Stimulated activated naive CD8-positive, alpha-beta T cell treated with anti-CD3 and anti-CD28 coated beads, Interleukin-15, Interleukin-2, amounts not matched to agents 100 ng/mL and 50 ng/mL, for 24 hours (primary cell): ENCODE data around the gene QRFP.
"Not testable (repeated sequence)": the region's sequence is repeated elsewhere in the genome, so short reads cannot be mapped to it uniquely, and the experiment has no call there.

ENCODE experiments used
- H3K27ac Mint-ChIP-seq: one replicate; pipeline ENCODE4 v1.8.0; 2021; ENCODE audit warnings: mild to moderate bottlenecking, mixed read lengths
- H3K27me3 Mint-ChIP-seq: one replicate; pipeline ENCODE4 v1.8.0; 2021; ENCODE audit warnings: mixed read lengths
- H3K36me3 Mint-ChIP-seq: one replicate; pipeline ENCODE4 v1.8.0; 2021; ENCODE audit warnings: low read depth, mixed read lengths
- H3K4me1 Mint-ChIP-seq: one replicate; pipeline ENCODE4 v1.8.0; 2021; ENCODE audit warnings: low read depth, mixed read lengths
- H3K4me3 Mint-ChIP-seq: one replicate; pipeline ENCODE4 v1.8.0; 2021; ENCODE audit warnings: mild to moderate bottlenecking, mixed read lengths
- H3K9me3 Mint-ChIP-seq: one replicate; pipeline ENCODE4 v1.8.0; 2021; ENCODE audit warnings: mixed read lengths

QRFP gene

DNA sequence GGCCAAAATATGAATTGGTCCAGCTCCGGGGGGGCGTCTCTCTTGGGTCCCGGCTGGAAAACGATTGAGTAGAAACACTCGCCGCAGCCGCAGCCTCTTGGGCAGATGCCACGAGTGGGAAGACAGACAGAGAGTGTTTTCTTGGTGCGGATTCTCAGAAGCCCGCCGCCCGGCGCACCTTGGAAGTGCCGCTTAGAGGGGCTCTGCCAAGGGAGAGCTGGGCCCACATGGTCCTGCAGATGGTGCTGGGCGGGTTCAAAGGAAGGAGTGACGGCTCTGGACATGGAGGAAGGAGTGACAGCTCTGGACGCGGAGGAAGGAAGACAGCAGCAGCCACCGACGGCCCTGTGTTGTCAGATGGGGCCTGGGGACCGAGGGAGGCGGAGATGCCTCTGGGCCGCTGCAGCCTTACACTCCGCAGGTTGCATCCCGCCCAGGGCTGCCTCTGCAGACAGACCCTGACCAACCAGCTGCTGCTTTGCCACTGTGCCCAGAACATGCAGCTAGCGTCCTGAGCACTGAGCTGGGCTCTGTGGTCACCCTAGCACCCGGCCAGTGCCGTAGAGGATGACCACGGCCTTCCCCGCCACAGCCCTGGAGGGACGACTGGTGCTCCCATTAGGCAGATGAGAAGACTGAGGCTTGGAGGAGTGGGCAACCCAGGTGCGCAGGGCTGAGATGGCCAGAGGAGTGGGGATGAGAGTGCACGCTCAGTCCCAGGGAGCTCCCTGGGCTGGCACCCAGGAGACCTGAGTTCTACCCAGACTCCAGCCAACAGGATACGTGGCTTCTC lies 20.8 kb upstream of the QRFP start:
- H3K4me1 Mint-ChIP-seq: no peaks in the 10 kb centered on the region
- peaks cover under 1% of the 10 kb centered on the region for H3K27me3 Mint-ChIP-seq
- H3K27ac Mint-ChIP-seq: no peak overlapping the region
- H3K36me3 Mint-ChIP-seq: no peaks in the 10 kb centered on the region
- H3K9me3 Mint-ChIP-seq: no peaks in the 10 kb centered on the region
- H3K4me3 Mint-ChIP-seq: no peak overlapping the region

DNA sequence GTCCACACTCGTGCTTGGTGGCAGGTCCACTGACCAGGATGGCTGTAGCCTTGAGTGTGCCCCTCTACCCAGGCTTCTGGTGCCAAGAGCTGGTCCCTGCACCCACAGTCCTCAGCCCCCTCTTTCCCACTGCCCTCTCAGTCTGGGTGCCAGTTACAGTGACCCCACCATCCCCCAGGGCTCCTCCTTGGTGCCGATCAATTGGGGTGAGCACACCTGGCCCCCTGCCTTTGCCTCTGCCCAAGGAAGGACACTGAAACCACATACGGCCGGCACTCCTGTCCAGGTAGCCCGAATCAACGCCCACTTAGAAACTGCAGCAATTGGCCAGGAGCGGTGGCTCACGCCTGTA lies 18.5 kb upstream of the QRFP start:
- Mint-ChIP-seq H3K36me3 (no peaks in the 10 kb centered on the region), H3K9me3 (no peaks in the 10 kb centered on the region), H3K4me1 (no peaks in the 10 kb centered on the region), H3K27me3 (no peaks in the 10 kb centered on the region), H3K4me3 (no peak overlapping the region), H3K27ac (no peak overlapping the region)

DNA sequence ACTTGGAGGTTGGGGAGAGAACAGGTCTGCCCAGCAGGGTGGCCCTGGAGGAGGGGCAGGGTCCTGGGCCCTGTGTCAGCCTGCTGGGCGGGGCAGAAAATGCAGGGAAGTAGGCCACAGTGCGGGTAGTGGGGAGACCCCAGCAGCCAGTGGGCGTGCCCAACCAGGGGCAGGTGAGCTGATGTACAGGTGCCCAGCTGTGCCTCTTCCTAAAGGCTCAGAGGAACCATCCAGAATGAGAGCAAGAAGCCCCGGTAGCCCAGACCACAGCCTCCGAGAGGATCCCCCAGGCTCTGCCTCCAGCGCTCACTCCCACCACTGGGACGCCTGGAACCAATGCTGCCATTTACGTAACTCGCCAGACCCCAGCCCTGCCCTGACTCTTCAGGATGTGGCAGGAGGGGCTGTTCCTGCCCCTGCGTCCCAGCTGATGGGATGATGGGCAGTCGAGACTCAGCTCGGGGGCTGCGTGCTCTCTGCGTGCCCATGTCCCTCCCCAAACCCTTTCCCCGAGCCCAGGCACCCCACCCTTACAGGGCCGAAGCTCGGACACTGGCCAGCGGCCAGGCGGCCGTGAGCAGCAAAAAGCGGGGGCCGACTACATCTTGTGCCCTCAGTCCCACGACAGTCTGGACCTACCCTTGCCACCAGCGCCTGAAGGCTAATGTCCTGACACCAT lies 17.9 kb upstream of the QRFP start:
- Mint-ChIP-seq H3K9me3 (no peaks in the 10 kb centered on the region), H3K36me3 (no peaks in the 10 kb centered on the region), H3K4me3 (no peak overlapping the region), H3K27me3 (no peaks in the 10 kb centered on the region), H3K4me1 (no peaks in the 10 kb centered on the region), H3K27ac (no peak overlapping the region)

DNA sequence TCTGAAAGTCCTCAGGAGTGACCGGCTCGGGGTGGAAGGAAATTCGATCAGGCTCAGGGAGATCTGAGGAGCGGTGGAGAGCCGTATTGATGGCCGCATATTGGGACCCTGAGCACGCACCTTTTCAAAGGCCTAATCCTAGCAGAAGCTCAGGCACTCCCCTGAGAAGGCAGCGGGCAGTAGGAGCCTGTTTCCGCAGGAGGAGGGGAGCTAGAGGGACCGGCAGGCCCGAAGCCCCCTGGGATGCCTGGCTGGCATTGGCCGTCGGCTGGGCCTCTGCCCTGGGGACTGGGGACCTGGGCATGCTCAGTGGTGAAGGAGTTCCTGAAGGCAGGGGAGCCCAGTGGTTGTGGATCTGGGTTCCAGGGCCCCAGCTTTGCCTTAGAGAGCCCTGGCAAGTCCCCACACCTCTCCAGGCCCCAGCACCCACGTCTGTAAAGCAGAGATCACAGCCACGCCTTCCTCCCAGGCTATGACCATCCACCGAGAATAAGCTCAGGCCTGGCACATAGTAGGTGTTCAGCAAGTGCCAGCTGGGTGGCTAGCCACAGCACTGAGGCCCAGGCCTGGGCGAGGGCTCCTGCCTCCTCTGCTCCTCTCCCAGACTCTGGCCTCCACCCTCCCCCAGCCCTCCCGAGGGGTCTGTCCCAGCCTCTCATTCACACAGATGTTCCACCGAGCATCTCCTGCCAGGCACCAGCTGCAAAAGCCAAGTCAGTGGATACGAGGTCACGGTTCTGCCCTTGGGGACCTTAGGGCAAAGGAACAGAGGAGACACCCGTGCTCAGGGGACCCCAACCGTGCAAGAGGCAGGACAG lies 17.2 kb upstream of the QRFP start:
- H3K36me3 Mint-ChIP-seq: no peaks in the 10 kb centered on the region
- H3K27me3 Mint-ChIP-seq: no peaks in the 10 kb centered on the region
- H3K4me3 Mint-ChIP-seq: no peak overlapping the region
- no peaks in the 10 kb centered on the region for H3K4me1 Mint-ChIP-seq
- no peaks in the 10 kb centered on the region for H3K9me3 Mint-ChIP-seq
- no peak overlapping the region for H3K27ac Mint-ChIP-seq

DNA sequence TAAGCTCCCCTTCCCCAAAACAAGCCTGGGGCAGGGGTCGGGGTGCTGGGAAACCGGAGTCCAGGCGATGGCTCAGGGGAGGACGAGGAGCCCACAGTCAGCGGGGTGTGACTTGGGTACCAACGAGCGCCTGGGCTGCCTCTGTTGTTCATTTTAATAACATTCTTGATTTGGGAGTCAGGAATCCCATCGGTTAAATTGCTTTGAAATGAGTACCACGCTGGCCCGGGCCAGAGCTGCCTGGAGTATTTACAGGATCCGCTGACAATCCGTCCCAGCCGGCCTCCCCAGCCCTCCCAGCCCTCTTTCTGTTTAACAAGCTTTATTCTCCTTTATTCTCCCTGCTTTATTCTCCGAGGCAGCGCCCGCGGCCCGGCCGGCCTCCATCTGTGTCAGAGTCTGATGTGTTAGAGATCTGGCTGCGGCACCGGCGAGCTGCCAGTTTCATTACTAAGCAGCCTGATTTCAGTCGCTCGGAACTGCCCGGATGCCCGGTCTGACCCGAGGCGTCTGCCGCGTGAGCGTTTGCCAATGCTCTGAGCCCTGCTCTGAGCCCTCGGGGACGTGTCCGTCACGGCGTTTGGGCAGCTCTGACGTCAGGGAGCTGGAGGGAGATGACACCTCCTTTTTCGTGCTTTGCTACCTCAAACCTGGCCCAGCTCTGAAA lies 16.5 kb upstream of the QRFP start:
- H3K27ac Mint-ChIP-seq: no peak overlapping the region
- H3K27me3 Mint-ChIP-seq: no peaks in the 10 kb centered on the region
- H3K36me3 Mint-ChIP-seq: no peaks in the 10 kb centered on the region
- no peaks in the 10 kb centered on the region for H3K4me1 Mint-ChIP-seq
- H3K9me3 Mint-ChIP-seq: no peaks in the 10 kb centered on the region
- no peak overlapping the region for H3K4me3 Mint-ChIP-seq

DNA sequence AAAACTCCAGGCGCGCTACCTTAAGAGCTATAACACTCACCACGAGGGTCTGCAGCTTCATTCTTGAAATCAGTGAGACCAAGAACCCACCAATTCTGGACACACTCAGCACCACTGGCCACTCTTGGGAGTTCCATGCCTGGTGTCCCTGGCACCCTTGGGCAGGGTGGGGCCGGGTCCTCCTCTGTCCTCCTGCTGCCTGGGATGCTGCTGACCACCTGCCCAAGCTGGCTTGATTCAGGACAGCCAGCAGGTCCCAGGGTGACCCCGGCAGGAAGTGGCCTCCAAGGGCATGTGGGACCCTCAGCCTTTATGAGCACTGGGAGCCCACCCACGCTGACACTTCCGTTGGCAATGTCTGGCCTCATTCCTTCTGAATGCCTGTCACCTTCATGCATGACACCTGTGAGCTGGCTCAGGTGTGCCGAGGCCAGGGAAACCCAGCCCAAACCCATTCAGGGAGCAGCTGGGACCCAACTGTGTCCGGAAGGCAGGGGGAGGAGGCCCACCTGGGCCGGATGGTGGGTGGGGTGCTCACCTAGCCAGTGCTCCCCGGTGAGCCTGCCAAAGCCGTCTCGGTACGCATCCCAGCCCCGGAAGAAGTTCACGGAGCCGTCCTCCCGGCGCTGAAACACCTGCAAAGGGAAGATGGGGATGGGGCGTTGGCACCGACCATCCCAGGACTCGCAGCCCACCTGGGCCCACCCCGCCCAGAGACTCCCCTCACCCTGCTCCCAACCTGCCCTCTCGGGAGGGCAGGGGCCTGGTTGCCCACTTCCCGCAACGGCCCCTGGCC lies 14.8 kb upstream of the QRFP start:
- Mint-ChIP-seq H3K4me1 (no peaks in the 10 kb centered on the region), H3K27me3 (no peaks in the 10 kb centered on the region), H3K27ac (no peak overlapping the region), H3K4me3 (no peak overlapping the region), H3K36me3 (no peaks in the 10 kb centered on the region), H3K9me3 (no peaks in the 10 kb centered on the region)

DNA sequence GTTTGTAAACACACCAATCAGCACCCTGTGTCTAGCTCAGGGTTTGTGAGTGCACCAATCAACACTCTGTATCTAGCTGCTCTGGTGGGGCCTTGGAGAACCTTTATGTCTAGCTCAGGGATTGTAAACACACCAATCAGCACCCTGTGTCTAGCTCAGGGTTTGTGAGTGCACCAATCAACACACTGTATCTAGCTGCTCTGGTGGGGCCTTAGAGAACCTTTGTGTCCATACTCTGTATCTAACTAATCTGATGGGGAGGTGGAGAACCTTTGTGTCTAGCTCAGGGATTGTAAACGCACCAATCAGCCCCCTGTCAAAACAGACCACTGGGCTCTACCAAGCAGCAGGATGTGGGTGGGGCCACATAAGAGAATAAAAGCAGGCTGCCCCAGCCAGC lies 14.1 kb upstream of the QRFP start:
- H3K27ac Mint-ChIP-seq, H3K36me3 Mint-ChIP-seq, H3K9me3 Mint-ChIP-seq, H3K27me3 Mint-ChIP-seq, H3K4me3 Mint-ChIP-seq, H3K4me1 Mint-ChIP-seq: not testable (repeated sequence)

DNA sequence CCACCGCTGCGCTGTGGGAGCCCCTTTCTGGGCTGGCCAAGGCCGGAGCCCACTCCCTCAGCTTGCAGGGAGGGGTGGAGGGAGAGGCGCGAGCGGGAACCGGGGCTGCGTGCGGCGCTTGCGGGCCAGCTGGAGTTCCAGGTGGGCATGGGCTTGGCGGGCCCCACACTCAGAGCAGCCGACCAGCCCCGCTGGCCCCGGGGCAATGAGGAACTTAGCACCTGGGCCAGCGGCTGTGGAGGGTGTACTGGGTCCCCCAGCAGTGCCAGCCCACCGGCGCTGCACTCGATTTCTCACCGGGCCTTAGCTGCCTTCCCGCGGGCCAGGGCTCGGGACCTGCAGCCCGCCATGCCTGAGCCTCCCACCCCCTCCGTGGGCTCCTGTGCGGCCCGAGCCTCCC lies 13.4 kb upstream of the QRFP start:
- H3K9me3 Mint-ChIP-seq, H3K4me1 Mint-ChIP-seq, H3K27ac Mint-ChIP-seq: not testable (repeated sequence)

DNA sequence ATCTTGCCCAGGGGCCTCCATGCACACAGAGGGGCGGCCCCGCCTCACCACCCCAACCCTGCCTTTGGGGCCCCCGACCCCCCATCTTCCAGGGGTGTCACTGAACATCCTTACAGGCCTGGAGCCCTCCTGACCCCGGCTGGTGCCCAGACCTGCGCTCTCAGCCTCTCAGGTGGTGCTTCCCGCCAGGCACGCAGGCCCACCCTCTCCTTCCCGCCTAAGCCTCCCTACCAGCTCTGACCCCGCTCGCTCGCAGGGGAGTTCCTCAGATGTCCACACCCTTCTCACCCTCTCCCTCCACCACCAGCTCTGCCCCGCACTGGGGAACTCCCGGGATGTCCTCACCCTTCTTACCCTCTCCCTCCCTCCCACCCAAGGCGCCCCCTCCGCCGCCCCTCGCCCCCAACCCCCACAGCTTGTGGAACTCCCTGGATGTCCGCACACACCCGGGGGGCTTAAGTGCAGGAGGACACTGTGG lies 12.3 kb upstream of the QRFP start:
- no peaks in the 10 kb centered on the region for H3K27me3 Mint-ChIP-seq
- H3K36me3 Mint-ChIP-seq: no peaks in the 10 kb centered on the region
- H3K4me1 Mint-ChIP-seq: no peaks in the 10 kb centered on the region
- H3K9me3 Mint-ChIP-seq: no peaks in the 10 kb centered on the region
- no peak overlapping the region for H3K27ac Mint-ChIP-seq
- no peak overlapping the region for H3K4me3 Mint-ChIP-seq

More for the DNA sequence above, 13.4 kb upstream of the QRFP start:
- not testable (repeated sequence) for H3K36me3 Mint-ChIP-seq, H3K4me3 Mint-ChIP-seq, H3K27me3 Mint-ChIP-seq

DNA sequence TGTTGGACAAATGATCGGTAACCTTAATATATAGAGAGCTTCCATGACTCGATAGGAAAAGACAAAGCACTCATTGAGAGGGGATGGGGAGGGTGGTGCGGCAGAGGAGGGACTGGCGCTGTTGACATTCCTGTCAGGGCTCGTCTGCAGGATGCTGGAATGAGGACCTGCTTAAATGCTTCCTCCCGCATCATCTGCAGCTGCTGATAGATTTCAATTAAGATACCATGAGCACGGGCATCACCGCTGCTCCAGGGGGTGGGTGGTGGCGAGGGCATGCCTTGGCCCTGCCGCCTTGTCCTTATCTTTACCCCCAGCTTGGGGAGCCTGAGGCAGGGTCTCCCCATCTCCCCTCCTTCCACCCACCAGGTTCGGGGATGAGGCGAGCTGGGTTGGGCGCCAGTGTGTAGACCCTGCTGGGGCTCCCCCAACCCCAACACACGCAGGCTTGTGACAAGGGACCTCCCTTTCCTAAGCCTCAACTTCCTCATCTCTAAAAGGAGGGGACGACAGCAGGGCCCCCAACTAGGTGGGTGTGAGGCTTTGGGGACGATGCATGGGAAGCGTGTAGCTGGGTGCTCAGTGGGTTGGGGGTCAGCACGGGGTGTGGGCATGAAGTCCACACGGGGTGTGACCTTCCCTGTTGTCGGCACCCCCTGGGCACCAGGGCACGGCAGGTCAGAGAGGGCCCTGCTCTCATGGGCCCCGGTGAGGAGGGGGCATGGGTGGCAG lies 11.7 kb upstream of the QRFP start:
- no peaks in the 10 kb centered on the region for H3K4me1 Mint-ChIP-seq
- H3K27me3 Mint-ChIP-seq: no peaks in the 10 kb centered on the region
- no peak overlapping the region for H3K27ac Mint-ChIP-seq
- no peaks in the 10 kb centered on the region for H3K9me3 Mint-ChIP-seq
- H3K36me3 Mint-ChIP-seq: no peaks in the 10 kb centered on the region
- no peak overlapping the region for H3K4me3 Mint-ChIP-seq

DNA sequence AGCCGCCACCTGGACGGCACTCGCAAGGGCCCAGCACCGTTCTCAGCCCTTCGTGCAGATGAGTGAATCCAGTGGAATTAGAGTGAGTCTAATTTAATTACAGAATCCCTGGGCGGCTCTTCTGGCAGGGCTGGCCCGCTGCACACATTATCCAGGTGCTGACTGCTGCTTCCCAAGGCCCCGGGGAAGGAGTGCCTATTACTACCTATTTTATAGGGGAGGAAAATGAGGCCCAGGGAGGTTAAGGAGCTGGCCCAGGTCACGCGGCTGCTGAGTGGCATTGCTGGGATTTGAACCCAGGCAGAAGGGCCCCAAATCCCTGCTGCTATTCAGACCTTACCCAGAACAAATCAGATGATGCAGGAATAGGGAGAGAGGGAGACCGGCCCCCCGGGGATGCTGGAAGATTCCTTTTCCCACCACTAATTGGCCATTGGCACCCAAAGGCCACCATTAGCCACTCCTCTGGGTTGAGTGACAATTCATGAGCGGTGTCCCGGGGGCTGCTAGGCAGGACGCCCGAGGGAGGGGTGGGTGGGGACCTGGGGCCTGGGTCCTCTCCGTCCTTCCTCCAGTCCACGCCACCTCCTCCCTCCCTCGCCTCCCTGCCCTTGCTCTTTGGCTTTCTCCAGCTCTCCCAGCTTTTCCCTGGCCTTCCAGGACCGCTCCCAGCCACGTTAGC lies 10.3 kb upstream of the QRFP start:
- Mint-ChIP-seq H3K27me3 (no peaks in the 10 kb centered on the region), H3K4me3 (no peak overlapping the region), H3K9me3 (no peaks in the 10 kb centered on the region), H3K4me1 (no peaks in the 10 kb centered on the region), H3K36me3 (no peaks in the 10 kb centered on the region), H3K27ac (no peak overlapping the region)

DNA sequence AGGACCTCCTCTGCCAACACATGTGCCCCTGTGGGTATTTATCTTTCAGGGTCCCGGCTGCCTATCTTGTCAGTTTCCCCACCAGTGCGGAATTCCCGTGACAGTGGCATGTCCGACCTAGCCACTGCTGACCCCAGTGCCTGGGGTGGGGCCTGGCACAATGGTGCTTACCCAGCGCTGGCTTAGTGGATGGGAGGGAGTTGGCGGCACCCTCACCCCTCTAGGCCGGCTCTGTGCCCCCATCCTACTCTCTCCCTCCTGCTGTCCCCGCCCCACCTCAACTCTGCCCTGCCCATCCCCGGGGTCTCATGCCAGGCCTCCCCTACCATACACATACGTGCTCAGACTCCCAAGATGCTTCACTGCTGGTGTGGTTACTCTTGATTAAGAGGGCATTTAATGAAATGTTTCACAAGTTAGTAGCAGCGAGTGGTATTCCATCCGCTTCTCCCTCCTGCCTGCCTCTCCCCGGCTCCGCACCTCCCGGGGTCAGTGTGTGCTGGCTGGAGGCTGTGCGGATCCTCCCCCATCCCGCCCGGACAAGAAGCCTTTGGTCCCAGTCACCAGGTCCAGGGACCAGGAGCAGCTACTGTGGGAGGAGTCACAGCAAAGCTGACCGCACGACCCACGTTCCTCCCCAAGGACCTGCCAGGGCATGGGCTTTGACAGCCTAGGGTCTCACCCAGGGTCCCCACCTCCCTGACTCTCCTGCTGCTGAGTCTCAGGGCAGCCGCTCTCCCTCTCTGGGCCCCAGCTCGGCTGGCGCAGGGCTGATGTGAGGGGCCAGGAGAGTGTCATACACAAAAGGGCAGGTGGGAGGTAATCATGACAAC lies 9.5 kb upstream of the QRFP start:
- no peak overlapping the region for H3K27ac Mint-ChIP-seq
- H3K4me1 Mint-ChIP-seq: no peaks in the 10 kb centered on the region
- no peaks in the 10 kb centered on the region for H3K9me3 Mint-ChIP-seq
- no peaks in the 10 kb centered on the region for H3K36me3 Mint-ChIP-seq
- no peaks in the 10 kb centered on the region for H3K27me3 Mint-ChIP-seq
- H3K4me3 Mint-ChIP-seq: no peak overlapping the region
